Activated CD4-positive, alpha-beta memory T cell treated with anti-CD3 and anti-CD28 coated beads, Interleukin-2, amount 10 ng/mL, durations not matched to agents 7 days and 5 days (primary cell): ENCODE measurements around the gene PCDHGC4. TPM values are rescaled to one million over a fixed set of nuclear protein-coding genes. Genes with fewer than 3 reads are reported as not detected.

Experiments used
- CTCF ChIA-PET: fragments of 350-600 bp; sonication (Branson Sonifier 250); formaldehyde crosslinking; loops from one replicate; lab custom pipeline; 2021; ENCODE audit warnings: antibody characterized with exemption, inconsistent platforms; lab: Charles Lee
- POLR2A ChIA-PET: fragments of 350-600 bp; sonication (Branson Sonifier 250); formaldehyde crosslinking; loops from one replicate; lab custom pipeline; 2021; ENCODE audit warnings: antibody characterized with exemption; lab: Charles Lee
- DNase-seq: peaks from one replicate; pipeline ENCODE4 v3.0.0-alpha.2; 2020
- H3K27ac Mint-ChIP-seq: one replicate; pipeline ENCODE4 v1.8.0; 2021; ENCODE audit warnings: mild to moderate bottlenecking, mixed read lengths
- H3K27me3 Mint-ChIP-seq: one replicate; pipeline ENCODE4 v1.8.0; 2021; ENCODE audit warnings: mixed read lengths
- H3K36me3 Mint-ChIP-seq: one replicate; pipeline ENCODE4 v1.8.0; 2021; ENCODE audit warnings: low read depth, mixed read lengths
- H3K4me1 Mint-ChIP-seq: one replicate; pipeline ENCODE4 v1.8.0; 2021; ENCODE audit warnings: mixed read lengths
- H3K4me3 Mint-ChIP-seq: one replicate; pipeline ENCODE4 v1.8.0; 2021; ENCODE audit warnings: mild to moderate bottlenecking, mixed read lengths
- H3K9me3 Mint-ChIP-seq: one replicate; pipeline ENCODE4 v1.8.0; 2021; ENCODE audit warnings: mixed read lengths
- total RNA-seq, 2 experiments: library from RNA; stranded (reverse); gene quantifications; one replicate each; pipeline ENCODE4 v1.2.3, GENCODE V29; 2021

PCDHGC4 gene
- total RNA-seq, 2 experiments from 2014 or later = not detected

- Mint-ChIP-seq H3K36me3 (peaks cover 85% of the 10 kb centered on the region), H3K27me3 (no peaks in the 10 kb centered on the region), H3K9me3 (no peaks in the 10 kb centered on the region), H3K4me3 (no peak overlapping the region), H3K4me1 (peaks cover 25% of the 10 kb centered on the region), H3K27ac (no peak overlapping the region)
- POLR2A ChIA-PET = no interaction called here
- DNase-seq = no peak
- CTCF ChIA-PET = interaction anchor here (1.1 to 6.1 kb wide), 3 partner anchors 8 to 205 kb away, joined by 3 to 57 read pairs (median 14); partner anchors contain the start of gene TAF7
Observed at GRCh38 chr5:141525653-141526052, 40.8 kb downstream of the PCDHGC4 start.

- Mint-ChIP-seq H3K4me3 (no peak overlapping the region), H3K36me3 (peaks cover 70% of the 10 kb centered on the region), H3K9me3 (no peaks in the 10 kb centered on the region), H3K4me1 (peaks cover 11% of the 10 kb centered on the region), H3K27me3 (no peaks in the 10 kb centered on the region), H3K27ac (no peak overlapping the region)
- ChIA-PET POLR2A (interaction anchor here (1.2 kb wide), 1 partner anchor 207 kb away, joined by 5 read pairs; no protein-coding TSS in a partner anchor), CTCF (interaction anchor here (0.5 to 0.9 kb wide), 4 partner anchors 30 to 718 kb away, joined by 3 to 5 read pairs (median 4); no protein-coding TSS in a partner anchor)
- DNase-seq = no peak
Observed at GRCh38 chr5:141527426-141527825, 42.6 kb downstream of the PCDHGC4 start.

- DNase-seq = no peak
- peak overlapping the region; percentile 28 for H3K27ac Mint-ChIP-seq
- H3K36me3 Mint-ChIP-seq = peaks cover 61% of the 10 kb centered on the region
- H3K4me3 Mint-ChIP-seq = no peak overlapping the region
- ChIA-PET POLR2A (interaction anchor here (1.2 kb wide), 1 partner anchor 208 kb away, joined by 5 read pairs; no protein-coding TSS in a partner anchor), CTCF (interaction anchor here (0.8 to 1.4 kb wide), 3 partner anchors 15 to 36 kb away, joined by 5 to 7 read pairs (median 5); no protein-coding TSS in a partner anchor)
- no peaks in the 10 kb centered on the region for H3K27me3 Mint-ChIP-seq
- H3K4me1 Mint-ChIP-seq = peaks cover 4% of the 10 kb centered on the region
- no peaks in the 10 kb centered on the region for H3K9me3 Mint-ChIP-seq
Observed at GRCh38 chr5:141528291-141528984, 43.6 kb downstream of the PCDHGC4 start.

GRCh38 chr5:141529002-141529401, 44.2 kb downstream of the PCDHGC4 start:
- Mint-ChIP-seq H3K27ac (peak overlapping the region; percentile 28), H3K4me3 (no peak overlapping the region), H3K4me1 (peaks cover 4% of the 10 kb centered on the region), H3K36me3 (peaks cover 57% of the 10 kb centered on the region), H3K27me3 (no peaks in the 10 kb centered on the region), H3K9me3 (no peaks in the 10 kb centered on the region)
- ChIA-PET CTCF (interaction anchor here (1.4 kb wide), 1 partner anchor 16 kb away, joined by 7 read pairs; no protein-coding TSS in a partner anchor), POLR2A (no interaction called here)
- DNase-seq = no peak

GRCh38 chr5:141529873-141530272, 45.0 kb downstream of the PCDHGC4 start:
- DNase-seq = no peak
- H3K9me3 Mint-ChIP-seq = no peaks in the 10 kb centered on the region
- CTCF ChIA-PET = no interaction called here
- H3K36me3 Mint-ChIP-seq = peaks cover 57% of the 10 kb centered on the region
- H3K27ac Mint-ChIP-seq = no peak overlapping the region
- no peaks in the 10 kb centered on the region for H3K27me3 Mint-ChIP-seq
- no peak overlapping the region for H3K4me3 Mint-ChIP-seq
- H3K4me1 Mint-ChIP-seq = peaks cover under 1% of the 10 kb centered on the region
- POLR2A ChIA-PET = no interaction called here

- H3K36me3 Mint-ChIP-seq = peaks cover 53% of the 10 kb centered on the region
Observed at GRCh38 chr5:141532726-141533125, 47.9 kb downstream of the PCDHGC4 start.

GRCh38 chr5:141533897-141534296, 49.1 kb downstream of the PCDHGC4 start:
- Mint-ChIP-seq H3K4me3 (no peak overlapping the region), H3K4me1 (no peaks in the 10 kb centered on the region), H3K27me3 (no peaks in the 10 kb centered on the region), H3K27ac (no peak overlapping the region), H3K9me3 (no peaks in the 10 kb centered on the region), H3K36me3 (peaks cover 42% of the 10 kb centered on the region)
- POLR2A ChIA-PET = interaction anchor here (0.7 kb wide), 1 partner anchor 30 kb away, joined by 3 read pairs; no protein-coding TSS in a partner anchor
- CTCF ChIA-PET = interaction anchor here (1.4 to 2.5 kb wide), 5 partner anchors 10 to 30 kb away, joined by 7 to 14 read pairs (median 9); no protein-coding TSS in a partner anchor
- DNase-seq = no peak

More at GRCh38 chr5:141532726-141533125, 47.9 kb downstream of the PCDHGC4 start:
- H3K4me3 Mint-ChIP-seq = no peak overlapping the region
- no peaks in the 10 kb centered on the region for H3K9me3 Mint-ChIP-seq
- H3K27me3 Mint-ChIP-seq = no peaks in the 10 kb centered on the region
- no peak for DNase-seq
- ChIA-PET POLR2A (no interaction called here), CTCF (interaction anchor here (1.5 to 2.5 kb wide), 2 partner anchors 9 to 31 kb away, joined by 10 to 14 read pairs; no protein-coding TSS in a partner anchor)
- no peak overlapping the region for H3K27ac Mint-ChIP-seq
- no peaks in the 10 kb centered on the region for H3K4me1 Mint-ChIP-seq

GRCh38 chr5:141534492-141535213, 49.8 kb downstream of the PCDHGC4 start:
- no peaks in the 10 kb centered on the region for H3K4me1 Mint-ChIP-seq
- H3K9me3 Mint-ChIP-seq = no peaks in the 10 kb centered on the region
- CTCF ChIA-PET = interaction anchor here (1.4 to 2.5 kb wide), 5 partner anchors 10 to 30 kb away, joined by 7 to 14 read pairs (median 9); no protein-coding TSS in a partner anchor
- POLR2A ChIA-PET = no interaction called here
- no peak for DNase-seq
- H3K4me3 Mint-ChIP-seq = no peak overlapping the region
- H3K36me3 Mint-ChIP-seq = peaks cover 40% of the 10 kb centered on the region
- no peaks in the 10 kb centered on the region for H3K27me3 Mint-ChIP-seq
- H3K27ac Mint-ChIP-seq = no peak overlapping the region

Other genes with a start within 250 kb of the PCDHGC4 start
- not detected for gene PCDHB15, start 239.6 kb upstream of the PCDHGC4 start, total RNA-seq
- gene SLC25A2, start 181.0 kb upstream of the PCDHGC4 start, total RNA-seq = under 1 TPM; 0.38 to 0.50 TPM
- gene TAF7, start 164.2 kb upstream of the PCDHGC4 start, total RNA-seq = 10 to 100 TPM; 74.3 to 75.1 TPM
- under 1 TPM in 1 of 2 experiments, not detected in 1; 0.05 TPM for gene PCDHGA1, start 154.5 kb upstream of the PCDHGC4 start, total RNA-seq
- under 1 TPM in 1 of 2 experiments, not detected in 1; 0.05 TPM for gene PCDHGA2, start 146.3 kb upstream of the PCDHGC4 start, total RNA-seq
- not detected for gene PCDHGA3, start 141.2 kb upstream of the PCDHGC4 start, total RNA-seq
- under 1 TPM in 1 of 2 experiments, not detected in 1; 0.13 TPM for gene PCDHGB1, start 134.9 kb upstream of the PCDHGC4 start, total RNA-seq
- gene PCDHGA4, start 130.0 kb upstream of the PCDHGC4 start, total RNA-seq = under 1 TPM; 0.08 to 0.10 TPM
- under 1 TPM; 0.18 to 0.23 TPM for gene PCDHGB2, start 125.0 kb upstream of the PCDHGC4 start, total RNA-seq
- not detected for gene PCDHGA5, start 120.9 kb upstream of the PCDHGC4 start, total RNA-seq
- under 1 TPM; 0.10 to 0.25 TPM for gene PCDHGB3, start 114.8 kb upstream of the PCDHGC4 start, total RNA-seq
- under 1 TPM; 0.10 TPM for gene PCDHGA6, start 111.1 kb upstream of the PCDHGC4 start, total RNA-seq
- under 1 TPM in 1 of 2 experiments, not detected in 1; 0.08 TPM for gene PCDHGA7, start 102.3 kb upstream of the PCDHGC4 start, total RNA-seq
- not detected for gene PCDHGB4, start 97.3 kb upstream of the PCDHGC4 start, total RNA-seq
- gene PCDHGA8, start 92.4 kb upstream of the PCDHGC4 start, total RNA-seq = not detected
- not detected for gene PCDHGB5, start 87.1 kb upstream of the PCDHGC4 start, total RNA-seq
- not detected for gene PCDHGA9, start 82.3 kb upstream of the PCDHGC4 start, total RNA-seq
- not detected for gene PCDHGB6, start 77.0 kb upstream of the PCDHGC4 start, total RNA-seq
- gene PCDHGA10, start 72.0 kb upstream of the PCDHGC4 start, total RNA-seq = under 1 TPM in 1 of 2 experiments, not detected in 1; 0.05 TPM
- under 1 TPM in 1 of 2 experiments, not detected in 1; 0.08 TPM for gene PCDHGB7, start 67.4 kb upstream of the PCDHGC4 start, total RNA-seq
- not detected for gene PCDHGA11, start 64.0 kb upstream of the PCDHGC4 start, total RNA-seq
- not detected for gene PCDHGA12, start 54.5 kb upstream of the PCDHGC4 start, total RNA-seq
- not detected for gene PCDHGC3, start 9.1 kb upstream of the PCDHGC4 start, total RNA-seq
- gene PCDHGC5, start 4.1 kb downstream of the PCDHGC4 start, total RNA-seq = not detected
- gene DIAPH1, start 134.0 kb downstream of the PCDHGC4 start, total RNA-seq = 100 to 1,000 TPM; 317 to 323 TPM
- 10 to 100 TPM; 72.0 to 77.9 TPM for gene HDAC3, start 151.8 kb downstream of the PCDHGC4 start, total RNA-seq
- gene RELL2, start 152.0 kb downstream of the PCDHGC4 start, total RNA-seq = 10 to 100 TPM; 18.8 to 19.4 TPM
- 10 to 100 TPM; 69.8 to 71.8 TPM for gene FCHSD1, start 166.4 kb downstream of the PCDHGC4 start, total RNA-seq
- gene ARAP3, start 197.2 kb downstream of the PCDHGC4 start, total RNA-seq = 10 to 100 TPM; 13.6 to 13.9 TPM